Epithelial cell of proximal tubule (primary cell): ENCODE measurements around the gene ATG10. TPM values are rescaled to one million over a fixed set of nuclear protein-coding genes. Genes with fewer than 3 reads are reported as not detected.

Experiments
- DNase-seq: peaks from one replicate; pipeline ENCODE4 v3.0.0-alpha.2; 2011; ENCODE audit warnings: low read depth
- H3K4me3 ChIP-seq: 2 replicates; pipeline ENCODE4 v1.5.1; 2011; ENCODE audit warnings: low read depth, mild to moderate bottlenecking, low read length
- CTCF ChIP-seq: conservative IDR thresholded peaks from 2 replicates; pipeline ENCODE4 v1.5.1; 2012; ENCODE audit warnings: low read depth, mild to moderate bottlenecking, low read length
- total RNA-seq: library from RNA; depleted of rRNA; stranded (reverse); fragments of >200 nt; gene quantifications from 2 replicates; pipeline ENCODE4 v1.2.3, GENCODE V29; 2015

ATG10 gene
- total RNA-seq, 1 donor from 2014 or later, result 20.9 TPM

GRCh38 chr5:82217917-82218316, 246.1 kb downstream of the ATG10 start:
- no peak for DNase-seq
- no peak for TF ChIP-seq CTCF

GRCh38 chr5:82218374-82219156, 246.7 kb downstream of the ATG10 start:
- TF ChIP-seq CTCF, result no peak
- no peak overlapping the region for H3K4me3 ChIP-seq
- no peak for DNase-seq

More at GRCh38 chr5:82217917-82218316, 246.1 kb downstream of the ATG10 start:
- H3K4me3 ChIP-seq, result no peak overlapping the region

- no peak overlapping the region for H3K4me3 ChIP-seq
- DNase-seq, result no peak
- no peak for TF ChIP-seq CTCF
These were observed 249.2 kb downstream of the ATG10 start for GRCh38 chr5:82221020-82221419.

- TF ChIP-seq CTCF, result no peak
- no peak for DNase-seq
- no peak overlapping the region for H3K4me3 ChIP-seq
These were observed 251.1 kb downstream of the ATG10 start for GRCh38 chr5:82222597-82223574.

GRCh38 chr5:82225525-82226172, 253.8 kb downstream of the ATG10 start:
- H3K4me3 ChIP-seq, result no peak overlapping the region
- TF ChIP-seq CTCF, result peak; percentile 85
- DNase-seq, result peak; percentile 6

- DNase-seq, result no peak
- no peak overlapping the region for H3K4me3 ChIP-seq
- no peak for TF ChIP-seq CTCF
These were observed 263.1 kb downstream of the ATG10 start for GRCh38 chr5:82234885-82235284.
